Loucy (cell line): ENCODE results near the gene ARMC9.
A peak's percentile ranks its signal among the peaks of the same experiment; 100 is the strongest.
"Not testable (repeated sequence)": the region's sequence is repeated elsewhere in the genome, so short reads cannot be mapped to it uniquely, and the experiment has no call there.

ENCODE experiments used
- H2AFZ ChIP-seq: fragments of 200-600 bp; sonication (generic); 2 replicates; pipeline ENCODE4 v1.6.0; 2016; ENCODE audit warnings: antibody characterized with exemption, mild to moderate bottlenecking, low read length, moderate library complexity
- H3F3A ChIP-seq: fragments of 200-600 bp; 2 replicates; pipeline ENCODE4 v1.6.0; 2016; ENCODE audit warnings: antibody characterized with exemption, low read depth, mild to moderate bottlenecking
- H3K27me3 ChIP-seq: fragments of 200-600 bp; sonication (generic); 2 replicates; pipeline ENCODE4 v1.6.1; 2014; ENCODE audit warnings: low read length, mild to moderate bottlenecking; ENCODE audit not compliant: insufficient read depth, poor library complexity, severe bottlenecking
- H3K36me3 ChIP-seq: fragments of 200-600 bp; sonication (generic); 2 replicates; pipeline ENCODE4 v1.6.1; 2016; ENCODE audit warnings: low read length; ENCODE audit not compliant: insufficient read depth
- H3K4me1 ChIP-seq: fragments of 200-600 bp; sonication (generic); 2 replicates; pipeline ENCODE4 v1.5.1; 2014; ENCODE audit warnings: low read length, mild to moderate bottlenecking; ENCODE audit not compliant: insufficient read depth, poor library complexity, severe bottlenecking
- H3K4me2 ChIP-seq: fragments of 200-600 bp; sonication (generic); 2 replicates; pipeline ENCODE4 v1.6.0; 2014; ENCODE audit warnings: antibody characterized with exemption, low read length, low read depth, mild to moderate bottlenecking; ENCODE audit not compliant: poor library complexity, severe bottlenecking
- H3K4me3 ChIP-seq: fragments of 200-600 bp; sonication (generic); 2 replicates; pipeline ENCODE4 v1.5.1; 2014; ENCODE audit warnings: low read length, mild to moderate bottlenecking, mixed read lengths; ENCODE audit not compliant: poor library complexity, severe bottlenecking
- H3K79me2 ChIP-seq: fragments of 200-600 bp; sonication (generic); 2 replicates; pipeline ENCODE4 v1.6.1; 2014; ENCODE audit warnings: low read length; ENCODE audit not compliant: insufficient read depth
- H3K9ac ChIP-seq: fragments of 200-600 bp; sonication (generic); 2 replicates; pipeline ENCODE4 v1.6.0; 2014; ENCODE audit warnings: mild to moderate bottlenecking, low read depth, low read length, moderate library complexity; ENCODE audit not compliant: poor library complexity, severe bottlenecking
- H3K9me2 ChIP-seq: fragments of 200-600 bp; sonication (generic); replicated peaks from 2 replicates; pipeline ENCODE4 v1.6.1; 2016; ENCODE audit warnings: low read depth, low read length, mixed read lengths
- H3K9me3 ChIP-seq: fragments of 200-600 bp; sonication (generic); 2 replicates; pipeline ENCODE4 v1.6.1; 2014; ENCODE audit warnings: mild to moderate bottlenecking, antibody characterized with exemption, low read length, low read depth; ENCODE audit not compliant: insufficient read depth
- H4K20me1 ChIP-seq: fragments of 200-600 bp; sonication (generic); 2 replicates; pipeline ENCODE4 v1.6.0; 2014; ENCODE audit warnings: antibody characterized with exemption, low read length, mild to moderate bottlenecking; ENCODE audit not compliant: insufficient read depth, poor library complexity, severe bottlenecking
- TF ChIP-seq, protein P1 (sequence below): fragments of 200-600 bp; sonication (generic); conservative IDR thresholded peaks from 2 replicates; pipeline ENCODE4 v1.5.1; 2014; ENCODE audit warnings: mild to moderate bottlenecking, antibody characterized with exemption, low read length

ARMC9 gene

DNA sequence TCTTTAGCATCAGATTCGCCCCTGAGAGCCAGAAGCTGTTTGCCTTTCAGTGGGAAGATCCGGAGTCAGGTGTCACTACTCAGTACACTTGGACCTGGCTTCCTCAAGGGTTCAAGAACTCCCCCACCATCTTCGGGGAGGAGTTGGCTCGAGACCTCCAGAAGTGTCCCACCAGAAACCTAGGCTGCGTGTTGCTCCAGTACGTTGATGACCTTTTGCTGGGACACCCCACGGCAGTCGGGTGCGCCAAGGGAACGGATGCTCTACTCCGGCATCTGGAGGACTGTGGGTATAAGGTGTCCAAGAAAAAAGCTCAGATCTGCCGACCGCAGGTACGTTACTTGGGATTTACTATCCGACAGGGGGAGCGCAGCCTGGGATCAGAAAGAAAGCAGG lies 205.8 kb downstream of the ARMC9 start:
- H3K79me2 ChIP-seq, H3K4me3 ChIP-seq, H4K20me1 ChIP-seq, H3K4me2 ChIP-seq, H3K9me2 ChIP-seq, H3K9ac ChIP-seq, H2AFZ ChIP-seq, H3K27me3 ChIP-seq, H3F3A ChIP-seq, H3K36me3 ChIP-seq, H3K9me3 ChIP-seq: not testable (repeated sequence)
- peaks cover 25% of the 10 kb centered on the region for H3K4me1 ChIP-seq

DNA sequence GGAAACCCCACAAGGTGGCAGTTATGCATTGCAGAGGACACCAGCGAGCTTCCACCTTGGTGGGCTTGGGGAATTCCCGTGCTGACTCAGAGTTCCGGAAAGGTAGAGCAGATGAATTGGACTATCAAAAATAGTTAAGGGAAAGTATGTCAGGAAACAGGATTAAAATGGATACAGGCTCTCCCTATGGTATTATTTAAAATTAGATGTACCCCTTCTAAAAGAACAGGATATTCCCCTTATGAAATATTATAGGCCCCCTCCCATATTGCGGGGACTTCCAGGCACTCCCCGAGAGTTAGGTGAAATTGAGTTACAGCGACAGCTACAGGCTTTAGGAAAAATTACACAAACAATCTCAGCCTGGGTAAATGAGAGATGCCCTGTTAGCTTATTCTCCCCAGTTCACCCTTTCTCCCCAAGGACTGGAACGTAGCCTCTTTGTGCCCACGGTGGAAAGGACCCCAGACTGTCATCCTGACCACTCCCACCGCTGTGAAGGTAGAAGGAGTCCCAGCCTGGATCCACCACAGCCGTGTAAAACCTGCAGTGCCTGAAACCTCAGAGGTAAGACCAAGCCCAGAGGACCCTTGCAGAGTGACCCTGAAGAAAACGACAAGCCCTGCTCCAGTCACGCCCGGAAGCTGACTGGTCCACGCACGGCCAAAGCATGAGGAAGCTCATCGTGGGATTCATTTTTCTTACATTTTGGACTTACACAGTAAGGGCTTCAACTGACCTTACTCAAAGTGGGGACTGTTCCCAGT lies 207.4 kb downstream of the ARMC9 start:
- TF ChIP-seq, protein P1, sequence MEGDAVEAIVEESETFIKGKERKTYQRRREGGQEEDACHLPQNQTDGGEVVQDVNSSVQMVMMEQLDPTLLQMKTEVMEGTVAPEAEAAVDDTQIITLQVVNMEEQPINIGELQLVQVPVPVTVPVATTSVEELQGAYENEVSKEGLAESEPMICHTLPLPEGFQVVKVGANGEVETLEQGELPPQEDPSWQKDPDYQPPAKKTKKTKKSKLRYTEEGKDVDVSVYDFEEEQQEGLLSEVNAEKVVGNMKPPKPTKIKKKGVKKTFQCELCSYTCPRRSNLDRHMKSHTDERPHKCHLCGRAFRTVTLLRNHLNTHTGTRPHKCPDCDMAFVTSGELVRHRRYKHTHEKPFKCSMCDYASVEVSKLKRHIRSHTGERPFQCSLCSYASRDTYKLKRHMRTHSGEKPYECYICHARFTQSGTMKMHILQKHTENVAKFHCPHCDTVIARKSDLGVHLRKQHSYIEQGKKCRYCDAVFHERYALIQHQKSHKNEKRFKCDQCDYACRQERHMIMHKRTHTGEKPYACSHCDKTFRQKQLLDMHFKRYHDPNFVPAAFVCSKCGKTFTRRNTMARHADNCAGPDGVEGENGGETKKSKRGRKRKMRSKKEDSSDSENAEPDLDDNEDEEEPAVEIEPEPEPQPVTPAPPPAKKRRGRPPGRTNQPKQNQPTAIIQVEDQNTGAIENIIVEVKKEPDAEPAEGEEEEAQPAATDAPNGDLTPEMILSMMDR, result peak; percentile 54
- H3K36me3 ChIP-seq, H3K4me3 ChIP-seq, H3F3A ChIP-seq, H3K9me3 ChIP-seq, H2AFZ ChIP-seq, H4K20me1 ChIP-seq, H3K9me2 ChIP-seq, H3K79me2 ChIP-seq, H3K27me3 ChIP-seq: not testable (repeated sequence)
- Histone ChIP-seq H3K9ac (peak overlapping the region; percentile 13), H3K4me1 (peaks cover 13% of the 10 kb centered on the region), H3K4me2 (peak overlapping the region; percentile 40)

DNA sequence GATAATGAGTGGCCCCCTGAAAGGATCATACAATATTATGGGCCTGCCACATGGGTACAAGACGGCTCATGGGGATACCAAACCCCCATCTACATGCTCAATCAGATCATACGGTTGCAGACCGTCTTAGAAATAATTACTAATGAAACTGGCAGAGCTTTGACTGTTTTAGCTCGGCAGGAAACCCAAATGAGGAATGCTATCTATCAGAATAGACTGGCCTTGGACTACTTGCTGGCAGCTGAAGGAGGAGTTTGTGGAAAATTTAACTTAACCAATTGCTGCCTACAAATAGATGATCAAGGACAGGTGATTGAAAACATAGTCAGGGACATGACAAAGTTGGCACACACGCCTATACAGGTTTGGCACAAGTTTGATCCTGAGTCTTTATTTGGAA lies 209.3 kb downstream of the ARMC9 start:
- H3K4me3 ChIP-seq, H2AFZ ChIP-seq, H3K9me3 ChIP-seq, H4K20me1 ChIP-seq, H3K36me3 ChIP-seq, H3K9me2 ChIP-seq, H3K79me2 ChIP-seq, H3K4me2 ChIP-seq, H3K27me3 ChIP-seq, H3F3A ChIP-seq, H3K9ac ChIP-seq: not testable (repeated sequence)
- peaks cover 13% of the 10 kb centered on the region for H3K4me1 ChIP-seq

DNA sequence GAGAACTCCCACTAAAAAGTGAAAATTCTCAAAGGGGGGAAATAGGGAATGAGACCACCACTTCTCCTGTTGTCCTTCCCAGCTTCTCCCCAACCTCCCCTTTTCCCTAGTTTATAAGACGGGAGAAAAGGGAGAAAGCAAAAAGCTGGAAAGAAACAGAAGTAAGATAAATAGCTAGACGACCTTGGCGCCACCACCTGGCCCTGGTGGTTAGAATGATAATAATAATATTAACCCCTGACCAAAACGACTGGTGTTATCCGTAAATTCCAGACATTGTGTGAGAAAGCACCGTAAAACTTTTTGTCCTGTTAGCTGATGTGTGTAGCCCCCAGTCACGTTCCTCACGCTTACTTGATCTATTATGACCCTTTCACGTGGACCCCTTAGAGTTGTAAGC lies 209.9 kb downstream of the ARMC9 start:
- H3K9ac ChIP-seq, H3K4me2 ChIP-seq, H2AFZ ChIP-seq, H3K4me3 ChIP-seq, H4K20me1 ChIP-seq, H3K79me2 ChIP-seq, H3K27me3 ChIP-seq, H3K36me3 ChIP-seq, H3F3A ChIP-seq, H3K9me3 ChIP-seq, H3K9me2 ChIP-seq: not testable (repeated sequence)
- TF ChIP-seq, protein P1, result 0 out of 2 replicates have a peak, but pooled peaks have one; percentile 13
- H3K4me1 ChIP-seq, result peaks cover 13% of the 10 kb centered on the region
